H9 (cell line): ENCODE results near the gene OSBPL1A. TPM values are rescaled to one million over a fixed set of nuclear protein-coding genes. Genes with fewer than 3 reads are reported as not detected.

Experiments used
- DNase-seq: peaks from one replicate; pipeline ENCODE4 v3.0.0-alpha.2; 2017
- H2AFZ ChIP-seq: one replicate; pipeline ENCODE4 v1.6.1; 2013; ENCODE audit warnings: mild to moderate bottlenecking, low read length, control low read depth, moderate library complexity
- H2AK5ac ChIP-seq: 2 replicates; pipeline ENCODE4 v1.6.1; 2013; ENCODE audit warnings: low read length, control low read depth, mixed read lengths; ENCODE audit not compliant: insufficient read length
- H2BK120ac ChIP-seq: one replicate; pipeline ENCODE4 v1.6.1; 2013; ENCODE audit warnings: low read depth, mild to moderate bottlenecking, low read length, control low read depth, inconsistent platforms; ENCODE audit not compliant: poor library complexity, severe bottlenecking
- H2BK12ac ChIP-seq: 2 replicates; pipeline ENCODE4 v1.6.1; 2013; ENCODE audit warnings: low read length, control low read depth, mixed read lengths, low read depth; ENCODE audit not compliant: insufficient read length
- H2BK15ac ChIP-seq: 2 replicates; pipeline ENCODE4 v1.6.1; 2013; ENCODE audit warnings: low read depth, low read length, control low read depth
- H2BK20ac ChIP-seq: one replicate; pipeline ENCODE4 v1.6.1; 2013; ENCODE audit warnings: low read depth, mild to moderate bottlenecking, low read length, control low read depth, inconsistent platforms; ENCODE audit not compliant: poor library complexity, severe bottlenecking
- H2BK5ac ChIP-seq: 2 replicates; pipeline ENCODE4 v1.6.1; 2013; ENCODE audit warnings: low read length, control low read depth, mixed read lengths; ENCODE audit not compliant: insufficient read length
- H3K14ac ChIP-seq: 2 replicates; pipeline ENCODE4 v1.6.1; 2013; ENCODE audit warnings: low read length, control low read depth; ENCODE audit not compliant: insufficient read depth
- H3K18ac ChIP-seq: 2 replicates; pipeline ENCODE4 v1.6.1; 2013; ENCODE audit warnings: low read depth, mild to moderate bottlenecking, mixed read lengths, low read length, control low read depth; ENCODE audit not compliant: insufficient read length
- H3K23ac ChIP-seq: 2 replicates; pipeline ENCODE4 v1.6.1; 2013; ENCODE audit warnings: low read length, control low read depth, mixed read lengths, low read depth; ENCODE audit not compliant: insufficient read length
- H3K23me2 ChIP-seq: 2 replicates; pipeline ENCODE4 v1.6.1; 2013; ENCODE audit warnings: low read depth, mild to moderate bottlenecking, mixed read lengths, low read length, control low read depth; ENCODE audit not compliant: insufficient read length, poor library complexity, severe bottlenecking
- H3K27ac ChIP-seq: 2 replicates; pipeline ENCODE4 v1.5.1; 2013; ENCODE audit warnings: low read length, control low read depth, mixed read lengths, low read depth; ENCODE audit not compliant: insufficient read length
- H3K27me3 ChIP-seq: 2 replicates; pipeline ENCODE4 v1.6.1; 2013; ENCODE audit warnings: low read length, control low read depth, inconsistent platforms; ENCODE audit not compliant: insufficient read depth
- H3K4ac ChIP-seq: 2 replicates; pipeline ENCODE4 v1.6.1; 2013; ENCODE audit warnings: low read depth, mild to moderate bottlenecking, control low read depth, inconsistent platforms, low read length, moderate library complexity
- H3K4me1 ChIP-seq: 2 replicates; pipeline ENCODE4 v1.6.1; 2013; ENCODE audit warnings: low read length, control low read depth, inconsistent platforms; ENCODE audit not compliant: insufficient read depth
- H3K4me2 ChIP-seq: 2 replicates; pipeline ENCODE4 v1.6.1; 2013; ENCODE audit warnings: low read length, control low read depth, mixed read lengths; ENCODE audit not compliant: insufficient read length, insufficient read depth
- H3K56ac ChIP-seq: 2 replicates; pipeline ENCODE4 v1.6.1; 2013; ENCODE audit warnings: low read depth, mild to moderate bottlenecking, mixed read lengths, low read length, control low read depth; ENCODE audit not compliant: insufficient read length
- H3K79me1 ChIP-seq: 2 replicates; pipeline ENCODE4 v1.6.1; 2013; ENCODE audit warnings: low read depth, mild to moderate bottlenecking, moderate library complexity, low read length, control low read depth, inconsistent platforms; ENCODE audit not compliant: insufficient read depth, poor library complexity, severe bottlenecking
- H3K79me2 ChIP-seq: 2 replicates; pipeline ENCODE4 v1.6.1; 2013; ENCODE audit warnings: low read length, control low read depth, inconsistent platforms; ENCODE audit not compliant: insufficient read depth
- H3K9ac ChIP-seq: 2 replicates; pipeline ENCODE4 v1.6.1; 2013; ENCODE audit warnings: low read length, control low read depth, mixed read lengths; ENCODE audit not compliant: insufficient read length; ENCODE audit errors: extremely low read depth
- H3K9me3 ChIP-seq: one replicate; pipeline ENCODE4 v1.6.1; 2013; ENCODE audit warnings: low read depth, low read length, inconsistent platforms; ENCODE audit not compliant: control insufficient read depth
- H3T11ph ChIP-seq: one replicate; pipeline ENCODE4 v1.6.1; 2013; ENCODE audit warnings: mild to moderate bottlenecking, low read length, control low read depth, inconsistent platforms
- H4K20me1 ChIP-seq: one replicate; pipeline ENCODE4 v1.6.1; 2013; ENCODE audit not compliant: control insufficient read depth, insufficient read length, insufficient read depth
- H4K5ac ChIP-seq: 2 replicates; pipeline ENCODE4 v1.6.1; 2013; ENCODE audit warnings: low read depth, mild to moderate bottlenecking, mixed read lengths, low read length, control low read depth; ENCODE audit not compliant: insufficient read length
- H4K8ac ChIP-seq: replicated peaks from 2 replicates; pipeline ENCODE4 v1.6.1; 2013; ENCODE audit warnings: low read length, control low read depth, mixed read lengths, low read depth; ENCODE audit not compliant: insufficient read length
- H4K91ac ChIP-seq: 2 replicates; pipeline ENCODE4 v1.6.1; 2013; ENCODE audit warnings: low read depth, mild to moderate bottlenecking, moderate library complexity, mixed read lengths, low read length, control low read depth; ENCODE audit not compliant: insufficient read length
- H3K27ac Mint-ChIP-seq, 3 experiments: 2 replicates in 2 of 3; 3 replicates in 1 of 3; pipeline ENCODE4 v1.8.0; 2020 to 2021; ENCODE audit warnings: mixed read lengths in 3 of 3, mild to moderate bottlenecking in 1 of 3, moderate library complexity in 1 of 3
- H3K27me3 Mint-ChIP-seq: 2 replicates; pipeline ENCODE4 v1.8.0; 2021; ENCODE audit warnings: low read depth, mild to moderate bottlenecking, moderate library complexity, mixed read lengths
- H3K36me3 Mint-ChIP-seq, 3 experiments: 2 replicates in 2 of 3; 3 replicates in 1 of 3; pipeline ENCODE4 v1.8.0; 2020 to 2021; ENCODE audit warnings: low read depth in 3 of 3, mixed read lengths in 3 of 3; ENCODE audit not compliant: insufficient read depth in 1 of 3
- H3K4me1 Mint-ChIP-seq, 2 experiments: 2 replicates each; pipeline ENCODE4 v1.8.0; 2020; ENCODE audit warnings: mixed read lengths in 2 of 2
- H3K4me3 Mint-ChIP-seq, 2 experiments: 2 replicates in 1 of 2; 3 replicates in 1 of 2; pipeline ENCODE4 v1.8.0; 2020 to 2021; ENCODE audit warnings: mild to moderate bottlenecking in 2 of 2, mixed read lengths in 2 of 2, moderate library complexity in 1 of 2
- H3K9me3 Mint-ChIP-seq, 2 experiments: 2 replicates in 1 of 2; 3 replicates in 1 of 2; pipeline ENCODE4 v1.8.0; 2020; ENCODE audit warnings: mild to moderate bottlenecking in 2 of 2, mixed read lengths in 2 of 2, moderate library complexity in 1 of 2
- WGBS: extraction: QIAGEN DNeasy Blood & Tissue Kit; methylation state at CpG from one replicate; pipeline ENCODE4 v1.1.7; 2013; ENCODE audit warnings: missing lambda C conversion rate, low lambda C conversion rate, mixed read lengths; ENCODE audit not compliant: insufficient read length; ENCODE audit errors: extremely low coverage; 5-methylcytosine and 5-hydroxymethylcytosine counted together
- total RNA-seq: library from RNA; stranded (reverse); gene quantifications from 2 replicates; pipeline ENCODE4 v1.2.1, GENCODE V29; 2021
- TF ChIP-seq, protein P1 (sequence below): fragments of 200-600 bp; sonication (generic); conservative IDR thresholded peaks from 3 replicates; pipeline ENCODE4 v1.8.0; 2021; ENCODE audit warnings: antibody characterized with exemption, mild to moderate bottlenecking

The OSBPL1A gene
- total RNA-seq, 1 experiment from 2014 or later = 33.9 TPM

GRCh38 chr18:24176727-24177416 lies 220.8 kb downstream of the OSBPL1A start:
- Histone ChIP-seq H4K20me1 (no peaks in the 10 kb centered on the region), H4K5ac (no peak overlapping the region), H3T11ph (no peak overlapping the region), H2BK20ac (no peak overlapping the region), H3K79me2 (no peaks in the 10 kb centered on the region), H3K23ac (no peak overlapping the region), H2BK120ac (no peak overlapping the region), H2BK15ac (no peak overlapping the region), H3K23me2 (no peaks in the 10 kb centered on the region), H3K4ac (no peak overlapping the region), H4K8ac (no peak overlapping the region), H2BK12ac (no peak overlapping the region), H3K27me3 (no peaks in the 10 kb centered on the region), H3K9ac (no peak overlapping the region), H3K14ac (no peak overlapping the region), H2BK5ac (no peak overlapping the region), H3K4me1 (no peaks in the 10 kb centered on the region; the same call in 1 of the 2 replicates), H4K91ac (no peak overlapping the region), H3K27ac (no peak overlapping the region), H2AK5ac (no peak overlapping the region), H3K18ac (no peak overlapping the region), H2AFZ (no peak overlapping the region), H3K4me2 (no peak overlapping the region), H3K9me3 (no peaks in the 10 kb centered on the region), H3K56ac (no peak overlapping the region), H3K79me1 (no peaks in the 10 kb centered on the region)
- H3K4me1 Mint-ChIP-seq = peaks cover 6 to 12% of the 10 kb centered on the region in 2 experiments
- H3K4me3 Mint-ChIP-seq = no peak overlapping the region
- H3K27me3 Mint-ChIP-seq = no peaks in the 10 kb centered on the region
- H3K36me3 Mint-ChIP-seq = peaks cover 12 to 20% (median 14%) of the 10 kb centered on the region in 3 experiments; a peak in 6 of 7 replicates
- peak; percentile 83 for DNase-seq
- TF ChIP-seq, protein P1, sequence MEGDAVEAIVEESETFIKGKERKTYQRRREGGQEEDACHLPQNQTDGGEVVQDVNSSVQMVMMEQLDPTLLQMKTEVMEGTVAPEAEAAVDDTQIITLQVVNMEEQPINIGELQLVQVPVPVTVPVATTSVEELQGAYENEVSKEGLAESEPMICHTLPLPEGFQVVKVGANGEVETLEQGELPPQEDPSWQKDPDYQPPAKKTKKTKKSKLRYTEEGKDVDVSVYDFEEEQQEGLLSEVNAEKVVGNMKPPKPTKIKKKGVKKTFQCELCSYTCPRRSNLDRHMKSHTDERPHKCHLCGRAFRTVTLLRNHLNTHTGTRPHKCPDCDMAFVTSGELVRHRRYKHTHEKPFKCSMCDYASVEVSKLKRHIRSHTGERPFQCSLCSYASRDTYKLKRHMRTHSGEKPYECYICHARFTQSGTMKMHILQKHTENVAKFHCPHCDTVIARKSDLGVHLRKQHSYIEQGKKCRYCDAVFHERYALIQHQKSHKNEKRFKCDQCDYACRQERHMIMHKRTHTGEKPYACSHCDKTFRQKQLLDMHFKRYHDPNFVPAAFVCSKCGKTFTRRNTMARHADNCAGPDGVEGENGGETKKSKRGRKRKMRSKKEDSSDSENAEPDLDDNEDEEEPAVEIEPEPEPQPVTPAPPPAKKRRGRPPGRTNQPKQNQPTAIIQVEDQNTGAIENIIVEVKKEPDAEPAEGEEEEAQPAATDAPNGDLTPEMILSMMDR = peak; percentile 91
- no CpG with 5 or more reads among the region's 7 CpGs for WGBS
- H3K9me3 Mint-ChIP-seq = no peaks in the 10 kb centered on the region
- peak overlapping the region in 2 of 3 experiments; percentile 64 to 86; a peak in 1 of 7 replicates for H3K27ac Mint-ChIP-seq
